OCI-LY1 (cell line): ENCODE measurements around the gene CENPT.

Experiments used
- H2AFZ ChIP-seq: fragments of 200-600 bp; sonication (generic), shearing (Covaris generic); 2 replicates; pipeline ENCODE4 v1.6.0; 2014; ENCODE audit warnings: antibody characterized with exemption, mild to moderate bottlenecking, low read length
- H3F3A ChIP-seq: fragments of 200-600 bp; sonication (generic), shearing (Covaris generic); 2 replicates; pipeline ENCODE4 v1.6.0; 2014; ENCODE audit warnings: mild to moderate bottlenecking, antibody characterized with exemption, low read length, moderate library complexity; ENCODE audit not compliant: insufficient read depth
- H3K27ac ChIP-seq: fragments of 200-600 bp; sonication (generic); 2 replicates; pipeline ENCODE4 v1.5.1; 2014; ENCODE audit warnings: low read length, mixed run types, mild to moderate bottlenecking, low read depth; ENCODE audit not compliant: poor library complexity, severe bottlenecking
- H3K27me3 ChIP-seq: fragments of 200-600 bp; sonication (generic); 2 replicates; pipeline ENCODE4 v1.6.0; 2014; ENCODE audit warnings: antibody characterized with exemption, mild to moderate bottlenecking, low read length, moderate library complexity; ENCODE audit not compliant: insufficient read depth
- H3K36me3 ChIP-seq: fragments of 200-600 bp; sonication (generic); 2 replicates; pipeline ENCODE4 v1.6.1; 2014; ENCODE audit warnings: mild to moderate bottlenecking, antibody characterized with exemption, low read length, moderate library complexity, mixed read lengths; ENCODE audit not compliant: insufficient read depth
- H3K4me1 ChIP-seq: fragments of 200-600 bp; sonication (generic); 2 replicates; pipeline ENCODE4 v1.5.1; 2014; ENCODE audit warnings: mild to moderate bottlenecking, low read length, moderate library complexity; ENCODE audit not compliant: insufficient read depth, severe bottlenecking
- H3K4me2 ChIP-seq: fragments of 200-600 bp; sonication (generic), shearing (Covaris generic); 2 replicates; pipeline ENCODE4 v1.6.1; 2014; ENCODE audit warnings: low read length
- H3K4me3 ChIP-seq: fragments of 200-600 bp; sonication (generic); 2 replicates; pipeline ENCODE4 v1.5.1; 2014; ENCODE audit warnings: low read length, low read depth, mild to moderate bottlenecking, mixed read lengths; ENCODE audit not compliant: poor library complexity, severe bottlenecking
- H3K79me2 ChIP-seq: fragments of 200-600 bp; shearing (Covaris generic); 2 replicates; pipeline ENCODE4 v1.6.1; 2016; ENCODE audit warnings: mixed run types, low read length, mixed read lengths; ENCODE audit not compliant: insufficient read depth
- H3K9ac ChIP-seq: fragments of 200-600 bp; sonication (generic), shearing (Covaris generic); 2 replicates; pipeline ENCODE4 v1.6.1; 2014; ENCODE audit warnings: mild to moderate bottlenecking, low read length, mixed read lengths
- H3K9me2 ChIP-seq: fragments of 200-600 bp; sonication (generic), shearing (Covaris generic); 2 replicates; pipeline ENCODE4 v1.6.1; 2014; ENCODE audit warnings: low read depth, mild to moderate bottlenecking, low read length, mixed read lengths
- H3K9me3 ChIP-seq: fragments of 200-600 bp; shearing (Covaris generic); 2 replicates; pipeline ENCODE4 v1.6.1; 2014; ENCODE audit warnings: low read length, mixed read lengths
- H4K20me1 ChIP-seq: fragments of 200-600 bp; sonication (generic), shearing (Covaris generic); 2 replicates; pipeline ENCODE4 v1.6.0; 2016; ENCODE audit warnings: mild to moderate bottlenecking, low read length; ENCODE audit not compliant: insufficient read depth
- EZH2 ChIP-seq: fragments of 200-600 bp; sonication (generic), shearing (Covaris generic); IDR thresholded peaks from 2 replicates; pipeline ENCODE4 v1.8.0; 2017; ENCODE audit warnings: borderline replicate concordance, mixed run types, mild to moderate bottlenecking, antibody characterized with exemption, low read length, moderate library complexity, mixed read lengths
- TF ChIP-seq, protein P1 (sequence below): fragments of 200-600 bp; sonication (generic), shearing (Covaris generic); IDR thresholded peaks from 2 replicates; pipeline ENCODE4 v1.5.1; 2017; ENCODE audit warnings: mild to moderate bottlenecking, antibody characterized with exemption, low read length, moderate library complexity, mixed read lengths

CENPT gene

DNA sequence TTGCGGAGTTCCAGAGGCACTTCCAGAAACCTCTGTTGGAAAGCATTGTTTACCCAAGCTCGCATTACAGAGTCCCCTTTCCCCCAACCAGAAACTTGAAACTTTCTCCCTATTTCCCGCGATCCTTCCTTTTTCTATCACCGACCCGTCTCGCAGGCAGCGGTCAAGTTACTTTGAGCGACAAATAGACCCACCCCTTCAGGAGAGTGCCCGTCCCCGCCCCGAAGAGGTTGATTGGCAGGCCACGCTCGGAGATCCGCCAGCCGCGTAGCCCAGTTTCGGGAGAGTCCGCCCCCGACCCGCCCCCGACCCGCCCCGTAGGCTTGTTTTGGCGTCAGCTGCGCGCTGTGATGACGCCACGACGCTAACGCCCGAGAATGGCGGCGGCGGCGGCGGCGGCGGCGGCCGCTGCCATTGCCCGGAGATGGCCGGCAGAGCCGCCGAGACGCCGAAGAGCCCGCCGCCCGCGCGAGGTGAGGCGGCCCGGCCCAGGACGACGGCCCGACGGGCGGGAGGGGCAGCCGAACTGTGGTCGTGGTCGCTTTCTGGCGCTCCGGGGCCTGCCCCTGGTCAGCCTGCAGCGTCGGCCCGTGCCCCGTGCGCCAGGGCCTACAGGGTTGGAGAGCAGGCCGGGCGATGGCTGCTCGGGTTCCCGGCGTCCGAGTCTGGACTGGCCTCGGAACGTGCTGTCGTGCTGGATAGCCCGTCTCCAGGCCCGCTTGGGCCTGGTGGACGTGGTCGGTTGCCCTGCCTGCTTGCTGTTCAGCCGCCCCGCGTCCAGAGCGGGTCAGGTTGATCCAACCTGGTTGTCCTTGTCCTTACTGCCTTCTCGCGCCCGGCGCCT, 45.6 kb upstream of the CENPT start, which contains the start of gene PSKH1:
Gene PSKH1, plus strand, starts transcription at position 356 of the 844 bp plus-strand sequence. CDS start 15,496 bp downstream, outside the sequence.
- H3K9me2 ChIP-seq: no peaks in the 10 kb centered on the region
- peak within 1 kb of the TSS; percentile 78 for H3K4me2 ChIP-seq
- peak within 1 kb of the TSS; percentile 91 for H3K4me3 ChIP-seq
- H4K20me1 ChIP-seq: no peaks in the 10 kb centered on the region
- no peak within 1 kb of the TSS for H3K27ac ChIP-seq
- TF ChIP-seq, protein P1, sequence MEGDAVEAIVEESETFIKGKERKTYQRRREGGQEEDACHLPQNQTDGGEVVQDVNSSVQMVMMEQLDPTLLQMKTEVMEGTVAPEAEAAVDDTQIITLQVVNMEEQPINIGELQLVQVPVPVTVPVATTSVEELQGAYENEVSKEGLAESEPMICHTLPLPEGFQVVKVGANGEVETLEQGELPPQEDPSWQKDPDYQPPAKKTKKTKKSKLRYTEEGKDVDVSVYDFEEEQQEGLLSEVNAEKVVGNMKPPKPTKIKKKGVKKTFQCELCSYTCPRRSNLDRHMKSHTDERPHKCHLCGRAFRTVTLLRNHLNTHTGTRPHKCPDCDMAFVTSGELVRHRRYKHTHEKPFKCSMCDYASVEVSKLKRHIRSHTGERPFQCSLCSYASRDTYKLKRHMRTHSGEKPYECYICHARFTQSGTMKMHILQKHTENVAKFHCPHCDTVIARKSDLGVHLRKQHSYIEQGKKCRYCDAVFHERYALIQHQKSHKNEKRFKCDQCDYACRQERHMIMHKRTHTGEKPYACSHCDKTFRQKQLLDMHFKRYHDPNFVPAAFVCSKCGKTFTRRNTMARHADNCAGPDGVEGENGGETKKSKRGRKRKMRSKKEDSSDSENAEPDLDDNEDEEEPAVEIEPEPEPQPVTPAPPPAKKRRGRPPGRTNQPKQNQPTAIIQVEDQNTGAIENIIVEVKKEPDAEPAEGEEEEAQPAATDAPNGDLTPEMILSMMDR: no peak
- no peak for TF ChIP-seq EZH2
- H3K9ac ChIP-seq: peak within 1 kb of the TSS; percentile 88
- H3K4me1 ChIP-seq: peaks cover 19% of the 10 kb centered on the region
- H3K27me3 ChIP-seq: no peaks in the 10 kb centered on the region
- no peaks in the 10 kb centered on the region for H3K36me3 ChIP-seq
- peaks cover 19% of the 10 kb centered on the region for H3K79me2 ChIP-seq
- no peaks in the 10 kb centered on the region for H3F3A ChIP-seq
- H2AFZ ChIP-seq: no peak within 1 kb of the TSS
- no peaks in the 10 kb centered on the region for H3K9me3 ChIP-seq

DNA sequence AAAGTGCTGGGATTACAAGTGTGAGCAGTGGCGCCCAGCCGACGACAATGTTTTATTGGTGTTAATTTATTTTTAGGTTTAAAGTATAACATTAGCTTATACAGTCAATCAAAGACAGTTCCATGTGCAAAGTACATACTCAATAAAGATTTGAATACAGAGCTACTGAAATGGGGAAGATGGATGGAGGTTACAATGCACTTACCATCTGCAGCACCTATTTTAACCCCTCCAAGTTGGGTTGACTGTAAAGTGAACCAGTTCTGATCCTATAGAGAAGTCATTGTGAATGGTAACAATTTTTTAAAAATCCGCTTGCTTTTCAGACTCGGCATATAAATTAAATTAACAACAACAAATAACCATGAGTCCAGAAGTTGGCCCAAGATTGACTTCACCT, 44.9 kb upstream of the CENPT start:
- Histone ChIP-seq H3K9ac (peak overlapping the region; percentile 66), H3F3A (no peaks in the 10 kb centered on the region), H4K20me1 (no peaks in the 10 kb centered on the region), H3K4me1 (peaks cover 19% of the 10 kb centered on the region), H3K27ac (no peak overlapping the region), H3K4me2 (peak overlapping the region; percentile 78), H3K4me3 (peak overlapping the region; percentile 61), H2AFZ (no peak overlapping the region), H3K9me2 (no peaks in the 10 kb centered on the region), H3K27me3 (no peaks in the 10 kb centered on the region), H3K36me3 (no peaks in the 10 kb centered on the region), H3K9me3 (no peaks in the 10 kb centered on the region), H3K79me2 (peaks cover 18% of the 10 kb centered on the region)
- no peak for TF ChIP-seq EZH2
- TF ChIP-seq, protein P1: no peak

- H4K20me1 ChIP-seq: no peaks in the 10 kb centered on the region
- peaks cover 6% of the 10 kb centered on the region for H3K4me1 ChIP-seq
- no peak overlapping the region for H3K9ac ChIP-seq
- H3K36me3 ChIP-seq: peaks cover 32% of the 10 kb centered on the region; the same call in 1 of the 2 replicates
- H3K4me2 ChIP-seq: no peak overlapping the region
- H3K4me3 ChIP-seq: no peak overlapping the region
- no peaks in the 10 kb centered on the region for H3K9me2 ChIP-seq
- H3F3A ChIP-seq: no peaks in the 10 kb centered on the region
- H3K27me3 ChIP-seq: no peaks in the 10 kb centered on the region
- no peaks in the 10 kb centered on the region for H3K9me3 ChIP-seq
- no peaks in the 10 kb centered on the region for H3K79me2 ChIP-seq
- H2AFZ ChIP-seq: no peak overlapping the region
- no peak overlapping the region for H3K27ac ChIP-seq
- TF ChIP-seq EZH2: no peak
- TF ChIP-seq, protein P1: no peak
These were observed 40.8 kb upstream of the CENPT start for GRCh38 chr16:67888331-67888730.
